Upper lobe of left lung (tissue), 6 donors: ENCODE data around the gene CDC45. TPM values are rescaled to one million over a fixed set of nuclear protein-coding genes. Genes with fewer than 3 reads are reported as not detected.

Source experiments
- ATAC-seq, 2 donors: fragments of 200-7000 bp; cut with Tn5 transposase; one replicate each; pipeline ENCODE4 v1.9.1; 2022; ENCODE audit warnings: mild to moderate bottlenecking in 2 of 2, moderate library complexity in 2 of 2; ENCODE audit not compliant: low FRiP score in 2 of 2
- DNase-seq, 2 donors: peaks; one replicate each; pipeline ENCODE4 v3.0.0-alpha.2; 2019 to 2020
- H3K27ac ChIP-seq, 4 donors: fragments of 200-600 bp; sonication (generic); one replicate each; pipeline ENCODE4 v1.5.1; 2016 to 2019
- H3K27me3 ChIP-seq, 4 donors: fragments of 200-600 bp; sonication (generic); one replicate each; pipeline ENCODE4 v1.5.1; 2017 to 2019
- H3K36me3 ChIP-seq, 4 donors: fragments of 200-600 bp; sonication (generic); one replicate each; pipeline ENCODE4 v1.5.1; 2016 to 2019
- H3K4me1 ChIP-seq, 4 donors: fragments of 200-600 bp; sonication (generic); one replicate each; pipeline ENCODE4 v1.5.1; 2018 to 2019
- H3K4me3 ChIP-seq, 4 donors: fragments of 200-600 bp; sonication (generic); one replicate each; pipeline ENCODE4 v1.5.1; 2017 to 2019; ENCODE audit warnings: mild to moderate bottlenecking in 2 of 4, moderate library complexity in 1 of 4
- H3K9me3 ChIP-seq, 4 donors: fragments of 200-600 bp; sonication (generic); one replicate each; pipeline ENCODE4 v1.5.1; 2018 to 2019
- EP300 ChIP-seq, 4 donors: sonication (generic); formaldehyde crosslinking; IDR thresholded peaks; one replicate each; pipeline ENCODE4 v1.5.1; 2017; ENCODE audit warnings: antibody characterized with exemption in 4 of 4, control low read depth in 2 of 4
- POLR2A ChIP-seq, 4 donors: fragments of 450-650 bp; IDR thresholded peaks; one replicate each; pipeline ENCODE4 v1.5.1; 2016 to 2017; ENCODE audit warnings: antibody characterized with exemption in 4 of 4, mild to moderate bottlenecking in 2 of 4
- POLR2AphosphoS5 ChIP-seq, 2 donors: sonication (generic); formaldehyde crosslinking; IDR thresholded peaks; one replicate each; pipeline ENCODE4 v1.5.1; 2017; ENCODE audit warnings: antibody characterized with exemption in 2 of 2
- WGBS, 2 donors: methylation state at CpG; one replicate each; pipeline ENCODE4 v1.1.5; 2017 to 2018; 5-methylcytosine and 5-hydroxymethylcytosine counted together
- total RNA-seq, 6 donors: library from RNA; depleted of rRNA in 4 of 6; stranded (reverse); fragments of >200 nt in 4 of 6; gene quantifications; one replicate each; pipeline versions ENCODE4 v1.1.0 to v1.2.1, GENCODE V29; 2016 to 2021
- TF ChIP-seq, protein P1 (sequence below), 6 experiments: fragments of 450-650 bp in 4 of 6; fragments of 200-600 bp in 2 of 6; sonication (generic) in 2 of 6; IDR thresholded peaks; one replicate each; pipeline ENCODE4 v1.5.1; 2016 to 2019; ENCODE audit warnings: antibody characterized with exemption in 6 of 6
- donor health status: DM: no; HTN: no; CAD: no; lungs with moderate emphysema.
- donor health status: DM: no; HTN: yes; CAD: no; lungs with severe emphysema.

Gene CDC45
- total RNA-seq, 6 donors from 2014 or later, result 0.44 to 3.2 (median 1.8) TPM; not detected in 1

DNA sequence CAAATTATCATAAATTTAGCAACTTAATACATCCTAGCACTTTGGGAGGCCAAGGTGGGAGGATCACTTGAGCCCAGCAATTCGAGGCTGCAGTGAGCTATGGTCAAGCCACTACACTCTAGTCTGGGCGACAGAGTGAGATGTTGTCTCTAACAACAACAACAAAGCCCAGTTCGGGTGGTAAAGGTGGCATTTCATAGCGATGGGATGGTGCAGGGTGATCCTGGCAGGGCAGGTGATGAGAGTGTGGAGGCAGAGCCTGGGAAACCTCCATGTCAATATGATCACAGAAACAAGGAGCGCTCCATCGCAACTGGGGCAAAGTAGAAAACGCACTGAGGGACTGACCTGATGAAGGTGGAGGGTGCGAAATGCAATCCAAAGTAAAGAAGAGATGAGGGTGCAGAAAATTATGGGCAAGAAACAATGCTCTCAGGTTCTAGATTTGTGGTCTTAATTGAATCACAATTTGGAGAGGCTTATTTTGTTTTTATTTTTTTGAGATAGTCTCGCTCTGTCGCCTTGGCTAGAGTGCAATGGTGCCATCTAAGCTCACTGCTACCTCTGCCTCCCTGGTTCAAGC, 77.3 kb downstream of the CDC45 start:
- DNase-seq, result no peak
- Histone ChIP-seq H3K27me3 (no peaks in the 10 kb centered on the region), H3K36me3 (no peaks in the 10 kb centered on the region), H3K4me1 (peaks cover 0 to 8% (median 2%) of the 10 kb centered on the region in 4 donors), H3K9me3 (peaks cover 0 to 4% (median 0%) of the 10 kb centered on the region in 4 donors), H3K4me3 (no peak overlapping the region), H3K27ac (no peak overlapping the region)
- 94 to 95% methylated on average over 10 of the region's 10 CpGs for WGBS, 2 donors
- no peak for TF ChIP-seq POLR2A (IDR thresholded peaks at IDR 0.05)
- no peak for ATAC-seq

DNA sequence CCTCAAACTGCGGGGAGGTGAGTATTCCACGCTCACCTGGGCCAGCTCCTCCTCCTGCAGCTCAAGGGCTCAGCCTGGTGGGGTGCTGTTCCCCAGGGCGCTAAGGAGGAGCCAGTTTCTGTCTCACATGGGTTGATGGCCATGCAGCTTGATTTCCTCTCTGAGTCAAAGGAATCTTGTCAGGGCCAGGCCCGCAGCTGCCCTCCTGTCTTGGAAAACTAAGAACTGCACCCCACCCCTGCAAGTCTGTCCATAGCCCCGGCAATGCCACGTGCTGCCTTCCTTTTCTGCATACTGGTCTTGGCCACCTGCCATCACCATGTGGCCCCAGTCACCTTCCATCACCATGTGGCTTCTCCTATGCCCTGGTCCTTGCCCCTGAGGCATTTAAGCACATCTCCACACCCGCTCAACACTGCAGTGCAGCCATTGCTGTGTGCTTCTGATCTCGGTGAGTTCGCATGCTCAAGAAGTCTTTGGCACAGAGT, 79.6 kb downstream of the CDC45 start:
- no peaks in the 10 kb centered on the region for H3K27me3 ChIP-seq
- DNase-seq (no peak), ATAC-seq (peak in 1 of 2 donors; percentile 27)
- peaks cover 0 to 8% (median 2%) of the 10 kb centered on the region in 4 donors for H3K4me1 ChIP-seq
- H3K36me3 ChIP-seq, result no peaks in the 10 kb centered on the region
- 77 to 88% methylated on average over 9 of the region's 9 CpGs for WGBS, 2 donors
- no peak overlapping the region for H3K4me3 ChIP-seq
- H3K9me3 ChIP-seq, result no peaks in the 10 kb centered on the region
- TF ChIP-seq, protein P1, sequence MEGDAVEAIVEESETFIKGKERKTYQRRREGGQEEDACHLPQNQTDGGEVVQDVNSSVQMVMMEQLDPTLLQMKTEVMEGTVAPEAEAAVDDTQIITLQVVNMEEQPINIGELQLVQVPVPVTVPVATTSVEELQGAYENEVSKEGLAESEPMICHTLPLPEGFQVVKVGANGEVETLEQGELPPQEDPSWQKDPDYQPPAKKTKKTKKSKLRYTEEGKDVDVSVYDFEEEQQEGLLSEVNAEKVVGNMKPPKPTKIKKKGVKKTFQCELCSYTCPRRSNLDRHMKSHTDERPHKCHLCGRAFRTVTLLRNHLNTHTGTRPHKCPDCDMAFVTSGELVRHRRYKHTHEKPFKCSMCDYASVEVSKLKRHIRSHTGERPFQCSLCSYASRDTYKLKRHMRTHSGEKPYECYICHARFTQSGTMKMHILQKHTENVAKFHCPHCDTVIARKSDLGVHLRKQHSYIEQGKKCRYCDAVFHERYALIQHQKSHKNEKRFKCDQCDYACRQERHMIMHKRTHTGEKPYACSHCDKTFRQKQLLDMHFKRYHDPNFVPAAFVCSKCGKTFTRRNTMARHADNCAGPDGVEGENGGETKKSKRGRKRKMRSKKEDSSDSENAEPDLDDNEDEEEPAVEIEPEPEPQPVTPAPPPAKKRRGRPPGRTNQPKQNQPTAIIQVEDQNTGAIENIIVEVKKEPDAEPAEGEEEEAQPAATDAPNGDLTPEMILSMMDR (IDR thresholded peaks at IDR 0.05), result no peak
- TF ChIP-seq POLR2AphosphoS5 (IDR thresholded peaks at IDR 0.05) (no peak), POLR2A (IDR thresholded peaks at IDR 0.05) (no peak)
- no peak overlapping the region for H3K27ac ChIP-seq

DNA sequence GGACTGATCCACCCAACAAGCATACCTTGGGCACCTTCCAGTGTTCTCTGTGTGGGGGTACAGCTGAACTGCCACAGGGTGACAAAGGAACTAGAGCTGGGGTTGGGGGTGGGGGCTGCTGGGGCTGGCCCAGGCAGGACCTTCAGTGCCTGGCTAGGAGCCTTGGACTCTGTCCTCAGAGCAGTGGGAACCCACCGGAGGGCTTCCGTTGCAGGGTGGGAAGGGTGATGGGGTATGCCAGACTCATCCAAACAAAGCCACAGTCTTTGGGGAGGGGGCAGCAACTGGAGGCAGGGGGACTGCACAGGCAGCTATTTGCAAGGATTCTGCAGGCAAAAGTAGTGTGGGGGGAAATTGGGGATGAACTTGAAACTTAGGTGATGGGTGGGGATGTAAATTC, 80.2 kb downstream of the CDC45 start:
- 96 to 100% methylated on average over 2 of the region's 2 CpGs for WGBS, 2 donors
- TF ChIP-seq, protein P1 (IDR thresholded peaks at IDR 0.05), result no peak
- no peak for TF ChIP-seq EP300 (IDR thresholded peaks at IDR 0.05)
- TF ChIP-seq POLR2A (IDR thresholded peaks at IDR 0.05), result no peak
- no peak for TF ChIP-seq POLR2AphosphoS5 (IDR thresholded peaks at IDR 0.05)

DNA sequence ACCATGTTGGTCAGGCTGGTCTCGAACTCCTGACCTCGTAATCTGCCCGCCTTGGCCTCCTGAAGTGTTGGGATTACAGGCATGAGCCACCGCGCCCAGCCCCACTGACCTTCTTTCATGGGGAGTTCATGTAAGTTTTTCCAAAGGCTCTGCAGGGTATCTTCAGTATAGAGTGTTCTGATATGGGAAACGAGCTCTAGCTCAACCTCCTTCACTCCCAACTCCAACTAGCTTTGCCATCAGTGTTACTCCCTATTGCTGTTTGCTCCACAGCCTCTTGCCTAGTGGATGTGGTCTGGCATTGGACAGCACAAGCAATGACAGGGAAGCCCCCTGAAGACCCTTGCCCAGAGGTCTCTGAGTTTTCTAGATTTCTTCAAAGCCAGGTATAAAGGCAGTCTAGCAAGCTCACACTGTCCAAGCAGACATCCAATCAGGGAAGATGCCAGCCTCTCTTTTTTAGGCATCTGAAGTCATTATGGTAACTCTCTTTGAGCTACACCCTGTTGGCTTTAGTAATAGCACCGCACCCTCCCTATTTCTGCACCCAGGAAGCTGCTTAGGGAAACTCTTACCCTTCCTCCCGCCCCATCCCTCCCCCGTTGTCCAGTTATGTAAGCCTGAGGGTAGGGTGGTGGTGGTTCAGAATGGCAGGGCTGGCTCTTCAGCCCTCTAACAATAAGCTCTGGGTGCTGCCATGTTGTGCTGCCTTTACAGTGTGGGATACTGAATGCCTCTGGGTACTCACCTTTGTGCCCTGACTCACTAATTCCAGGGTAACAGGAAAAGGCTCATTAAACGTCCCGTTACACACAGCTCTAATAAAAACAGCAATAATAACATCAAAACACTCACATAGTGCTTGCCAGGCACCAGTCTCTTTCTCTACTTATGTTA, 85.9 kb downstream of the CDC45 start:
- Histone ChIP-seq H3K9me3 (no peaks in the 10 kb centered on the region), H3K4me3 (no peak overlapping the region), H3K4me1 (peaks cover 0 to 29% (median 8%) of the 10 kb centered on the region in 4 donors), H3K36me3 (no peaks in the 10 kb centered on the region), H3K27ac (peak overlapping the region in 2 of 4 donors; percentile 43 to 78), H3K27me3 (no peaks in the 10 kb centered on the region)
- TF ChIP-seq EP300 (IDR thresholded peaks at IDR 0.05) (no peak), POLR2A (IDR thresholded peaks at IDR 0.05) (no peak), POLR2AphosphoS5 (IDR thresholded peaks at IDR 0.05) (no peak)
- TF ChIP-seq, protein P1 (IDR thresholded peaks at IDR 0.05), result no peak
- 80 to 81% methylated on average over 11 of the region's 11 CpGs for WGBS, 2 donors
- ATAC-seq (no peak), DNase-seq (no peak)

More for the DNA sequence above, 80.2 kb downstream of the CDC45 start:
- Histone ChIP-seq H3K4me3 (no peak overlapping the region), H3K27me3 (no peaks in the 10 kb centered on the region), H3K4me1 (peaks cover 0 to 8% (median 2%) of the 10 kb centered on the region in 4 donors), H3K36me3 (no peaks in the 10 kb centered on the region), H3K27ac (no peak overlapping the region), H3K9me3 (no peaks in the 10 kb centered on the region)
- DNase-seq (no peak), ATAC-seq (no peak)
